ENCODE measurements around the gene SUPT20HL2. TPM values are rescaled to one million over a fixed set of nuclear protein-coding genes. Genes with fewer than 3 reads are reported as not detected.
"Not testable (repeated sequence)": the region's sequence is repeated elsewhere in the genome, so short reads cannot be mapped to it uniquely, and the experiment has no call there.

Gene SUPT20HL2
- 0.37 TPM in 1 of 2 replicates, not detected in the other for polyA plus RNA-seq (2014; cell fraction: cytosol; rRNA removed)
- not detected in 2 replicates for polyA plus RNA-seq (2014; cell fraction: nucleus; rRNA removed)

- no peak for DNase-seq (ENCODE audit: low spot score)
Measured at GRCh38 chrX:24314019-24314635, at the start of gene SUPT20HL2. TSS of gene SUPT20HL2 (minus strand) at chrX:24314069. CDS start at chrX:24313315, 754 bp downstream.

GRCh38 chrX:24362089-24362745, 48.3 kb upstream of the SUPT20HL2 start:
- not testable (repeated sequence) for DNase-seq (ENCODE audit: low spot score)

- no peak for DNase-seq (ENCODE audit: low spot score)
Measured at GRCh38 chrX:24360272-24360671, 46.4 kb upstream of the SUPT20HL2 start, which contains the start of gene SUPT20HL1. TSS of gene SUPT20HL1 (plus strand) at chrX:24360639. CDS start at chrX:24362761, 2,122 bp downstream.

GRCh38 chrX:24357106-24357505, 43.2 kb upstream of the SUPT20HL2 start:
- no peak for DNase-seq (ENCODE audit: low spot score)

- DNase-seq (ENCODE audit: low spot score), result no peak
Measured at GRCh38 chrX:24355095-24355494, 41.2 kb upstream of the SUPT20HL2 start.

GRCh38 chrX:24350217-24350616, 36.3 kb upstream of the SUPT20HL2 start:
- DNase-seq (ENCODE audit: low spot score), result no peak

GRCh38 chrX:24347881-24348280, 34.0 kb upstream of the SUPT20HL2 start:
- no peak for DNase-seq (ENCODE audit: low spot score)

GRCh38 chrX:24343719-24344118, 29.9 kb upstream of the SUPT20HL2 start:
- DNase-seq (ENCODE audit: low spot score), result no peak

GRCh38 chrX:24341795-24342194, 27.9 kb upstream of the SUPT20HL2 start:
- no peak for DNase-seq (ENCODE audit: low spot score)

- no peak for DNase-seq (ENCODE audit: low spot score)
Measured at GRCh38 chrX:24340501-24340900, 26.6 kb upstream of the SUPT20HL2 start.

- DNase-seq (ENCODE audit: low spot score), result no peak
Measured at GRCh38 chrX:24339911-24340310, 26.0 kb upstream of the SUPT20HL2 start.

GRCh38 chrX:24335871-24336270, 22.0 kb upstream of the SUPT20HL2 start:
- no peak for DNase-seq (ENCODE audit: low spot score)

GRCh38 chrX:24334461-24334860, 20.6 kb upstream of the SUPT20HL2 start:
- no peak for DNase-seq (ENCODE audit: low spot score)

GRCh38 chrX:24333371-24333770, 19.5 kb upstream of the SUPT20HL2 start:
- DNase-seq (ENCODE audit: low spot score), result no peak

GRCh38 chrX:24332878-24333277, 19.0 kb upstream of the SUPT20HL2 start:
- DNase-seq (ENCODE audit: low spot score), result no peak

GRCh38 chrX:24325231-24325630, 11.4 kb upstream of the SUPT20HL2 start:
- DNase-seq (ENCODE audit: low spot score), result no peak

- no peak for DNase-seq (ENCODE audit: low spot score)
Measured at GRCh38 chrX:24321741-24322395, 8.0 kb upstream of the SUPT20HL2 start.

GRCh38 chrX:24317567-24317966, 3.7 kb upstream of the SUPT20HL2 start:
- peak; percentile 58 for DNase-seq (ENCODE audit: low spot score)

- DNase-seq (ENCODE audit: low spot score), result no peak
Measured at GRCh38 chrX:24316111-24316510, 2.2 kb upstream of the SUPT20HL2 start.

- DNase-seq (ENCODE audit: low spot score), result not testable (repeated sequence)
Measured at GRCh38 chrX:24312249-24312607, 1.6 kb downstream of the SUPT20HL2 start.

- DNase-seq (ENCODE audit: low spot score), result peak; percentile 68
Measured at GRCh38 chrX:24311507-24312248, 2.2 kb downstream of the SUPT20HL2 start.

GRCh38 chrX:24310916-24311315, 3.0 kb downstream of the SUPT20HL2 start:
- DNase-seq (ENCODE audit: low spot score), result peak; percentile 62
